ENCODE measurements around the gene TMEM184B. TPM values are rescaled to one million over a fixed set of nuclear protein-coding genes. Genes with fewer than 3 reads are reported as not detected.
A peak's percentile ranks its signal among the peaks of the same experiment; 100 is the strongest.

The TMEM184B gene
- total and polyA plus RNA-seq, 5 donors from 2014 or later = 7.2 to 31.3 (median 7.8) TPM

- H3K27ac ChIP-seq (ENCODE audit: insufficient read depth, low read length, poor library complexity, severe bottlenecking) = no peak overlapping the region
- peaks cover 6 to 27% (median 17%) of the 10 kb centered on the region in 4 donors for H3K4me1 Mint-ChIP-seq
- H3K36me3 ChIP-seq (ENCODE audit: control insufficient read depth, insufficient read depth, low read length) = no peaks in the 10 kb centered on the region
- no peaks in the 10 kb centered on the region for H3K9me3 Mint-ChIP-seq
- ATAC-seq (ENCODE audit: low read depth in 2 of 2) (no peak), DNase-seq (no peak)
- H3K27ac Mint-ChIP-seq = peak overlapping the region in 1 of 3 donors; percentile 53
- H3K36me3 Mint-ChIP-seq = peaks cover 19% of the 10 kb centered on the region
- H3K4me3 ChIP-seq (ENCODE audit: low read depth, low read length) = no peak overlapping the region
- H3K4me1 ChIP-seq (ENCODE audit: control insufficient read depth, insufficient read depth, low read length, poor library complexity, severe bottlenecking) = no peaks in the 10 kb centered on the region
- H3K9me3 ChIP-seq (ENCODE audit: control insufficient read depth in 2 of 2, low read length in 2 of 2) = no peaks in the 10 kb centered on the region
- no peaks in the 10 kb centered on the region for H3K27me3 ChIP-seq (ENCODE audit: control insufficient read depth, insufficient read depth, low read length)
- no peaks in the 10 kb centered on the region for H3K27me3 Mint-ChIP-seq
- H3K4me3 Mint-ChIP-seq = no peak overlapping the region
Measured at GRCh38 chr22:38259370-38259769, 13.4 kb downstream of the TMEM184B start.

GRCh38 chr22:38258895-38259294 lies 13.9 kb downstream of the TMEM184B start:
- Mint-ChIP-seq H3K27me3 (no peaks in the 10 kb centered on the region), H3K4me1 (peaks cover 6 to 27% (median 17%) of the 10 kb centered on the region in 4 donors), H3K4me3 (no peak overlapping the region), H3K9me3 (no peaks in the 10 kb centered on the region), H3K36me3 (peaks cover 19% of the 10 kb centered on the region), H3K27ac (peak overlapping the region in 1 of 3 donors; percentile 53)
- Histone ChIP-seq H3K4me1 (ENCODE audit: control insufficient read depth, insufficient read depth, low read length, poor library complexity, severe bottlenecking) (no peaks in the 10 kb centered on the region), H3K9me3 (ENCODE audit: control insufficient read depth in 2 of 2, low read length in 2 of 2) (no peaks in the 10 kb centered on the region), H3K4me3 (ENCODE audit: low read depth, low read length) (no peak overlapping the region), H3K27me3 (ENCODE audit: control insufficient read depth, insufficient read depth, low read length) (no peaks in the 10 kb centered on the region), H3K27ac (ENCODE audit: insufficient read depth, low read length, poor library complexity, severe bottlenecking) (no peak overlapping the region), H3K36me3 (ENCODE audit: control insufficient read depth, insufficient read depth, low read length) (no peaks in the 10 kb centered on the region)
- DNase-seq (no peak), ATAC-seq (ENCODE audit: low read depth in 2 of 2) (no peak)

GRCh38 chr22:38257650-38258250 lies 15.1 kb downstream of the TMEM184B start:
- H3K27ac ChIP-seq (ENCODE audit: insufficient read depth, low read length, poor library complexity, severe bottlenecking) = no peak overlapping the region
- ATAC-seq (ENCODE audit: low read depth in 2 of 2) = no peak
- no peak for DNase-seq
- no peaks in the 10 kb centered on the region for H3K27me3 ChIP-seq (ENCODE audit: control insufficient read depth, insufficient read depth, low read length)
- peaks cover 14% of the 10 kb centered on the region for H3K36me3 Mint-ChIP-seq
- no peaks in the 10 kb centered on the region for H3K4me1 ChIP-seq (ENCODE audit: control insufficient read depth, insufficient read depth, low read length, poor library complexity, severe bottlenecking)
- H3K4me3 ChIP-seq (ENCODE audit: low read depth, low read length) = no peak overlapping the region
- peak overlapping the region in 1 of 3 donors; percentile 63 for H3K27ac Mint-ChIP-seq
- no peaks in the 10 kb centered on the region for H3K9me3 ChIP-seq (ENCODE audit: control insufficient read depth in 2 of 2, low read length in 2 of 2)
- peaks cover 6 to 22% (median 13%) of the 10 kb centered on the region in 4 donors for H3K4me1 Mint-ChIP-seq
- no peak overlapping the region for H3K4me3 Mint-ChIP-seq
- no peaks in the 10 kb centered on the region for H3K9me3 Mint-ChIP-seq
- no peaks in the 10 kb centered on the region for H3K36me3 ChIP-seq (ENCODE audit: control insufficient read depth, insufficient read depth, low read length)
- H3K27me3 Mint-ChIP-seq = no peaks in the 10 kb centered on the region

GRCh38 chr22:38257181-38257580 lies 15.6 kb downstream of the TMEM184B start:
- no peak overlapping the region for H3K27ac Mint-ChIP-seq
- Histone ChIP-seq H3K9me3 (ENCODE audit: control insufficient read depth in 2 of 2, low read length in 2 of 2) (no peaks in the 10 kb centered on the region), H3K27me3 (ENCODE audit: control insufficient read depth, insufficient read depth, low read length) (no peaks in the 10 kb centered on the region), H3K36me3 (ENCODE audit: control insufficient read depth, insufficient read depth, low read length) (no peaks in the 10 kb centered on the region), H3K4me1 (ENCODE audit: control insufficient read depth, insufficient read depth, low read length, poor library complexity, severe bottlenecking) (no peaks in the 10 kb centered on the region), H3K4me3 (ENCODE audit: low read depth, low read length) (no peak overlapping the region), H3K27ac (ENCODE audit: insufficient read depth, low read length, poor library complexity, severe bottlenecking) (no peak overlapping the region)
- ATAC-seq (ENCODE audit: low read depth in 2 of 2) = no peak
- no peaks in the 10 kb centered on the region for H3K27me3 Mint-ChIP-seq
- H3K4me1 Mint-ChIP-seq = peaks cover 6 to 19% (median 12%) of the 10 kb centered on the region in 4 donors
- H3K9me3 Mint-ChIP-seq = no peaks in the 10 kb centered on the region
- H3K36me3 Mint-ChIP-seq = peaks cover 11% of the 10 kb centered on the region
- no peak for DNase-seq
- no peak overlapping the region for H3K4me3 Mint-ChIP-seq

- no peak overlapping the region for H3K27ac Mint-ChIP-seq
- no peaks in the 10 kb centered on the region for H3K9me3 Mint-ChIP-seq
- Histone ChIP-seq H3K4me1 (ENCODE audit: control insufficient read depth, insufficient read depth, low read length, poor library complexity, severe bottlenecking) (no peaks in the 10 kb centered on the region), H3K27me3 (ENCODE audit: control insufficient read depth, insufficient read depth, low read length) (no peaks in the 10 kb centered on the region), H3K9me3 (ENCODE audit: control insufficient read depth in 2 of 2, low read length in 2 of 2) (no peaks in the 10 kb centered on the region), H3K27ac (ENCODE audit: insufficient read depth, low read length, poor library complexity, severe bottlenecking) (no peak overlapping the region), H3K4me3 (ENCODE audit: low read depth, low read length) (no peak overlapping the region), H3K36me3 (ENCODE audit: control insufficient read depth, insufficient read depth, low read length) (no peaks in the 10 kb centered on the region)
- H3K27me3 Mint-ChIP-seq = no peaks in the 10 kb centered on the region
- no peak for ATAC-seq (ENCODE audit: low read depth in 2 of 2)
- H3K36me3 Mint-ChIP-seq = peaks cover 5% of the 10 kb centered on the region
- no peak overlapping the region for H3K4me3 Mint-ChIP-seq
- no peak for DNase-seq
- peaks cover 0 to 16% (median 9%) of the 10 kb centered on the region in 4 donors for H3K4me1 Mint-ChIP-seq
Measured at GRCh38 chr22:38255697-38256096, 17.1 kb downstream of the TMEM184B start.

- no peak for DNase-seq
- Histone ChIP-seq H3K4me1 (ENCODE audit: control insufficient read depth, insufficient read depth, low read length, poor library complexity, severe bottlenecking) (no peaks in the 10 kb centered on the region), H3K4me3 (ENCODE audit: low read depth, low read length) (no peak overlapping the region), H3K27me3 (ENCODE audit: control insufficient read depth, insufficient read depth, low read length) (no peaks in the 10 kb centered on the region), H3K27ac (ENCODE audit: insufficient read depth, low read length, poor library complexity, severe bottlenecking) (no peak overlapping the region), H3K9me3 (ENCODE audit: control insufficient read depth in 2 of 2, low read length in 2 of 2) (no peaks in the 10 kb centered on the region), H3K36me3 (ENCODE audit: control insufficient read depth, insufficient read depth, low read length) (peaks cover 10% of the 10 kb centered on the region)
- no peaks in the 10 kb centered on the region for H3K9me3 Mint-ChIP-seq
- H3K4me3 Mint-ChIP-seq = no peak overlapping the region
- H3K27ac Mint-ChIP-seq = no peak overlapping the region
- no peak for ATAC-seq (ENCODE audit: low read depth in 2 of 2)
- H3K36me3 Mint-ChIP-seq = peaks cover 17% of the 10 kb centered on the region
- peaks cover 0 to 12% (median 3%) of the 10 kb centered on the region in 4 donors for H3K4me1 Mint-ChIP-seq
- no peaks in the 10 kb centered on the region for H3K27me3 Mint-ChIP-seq
Measured at GRCh38 chr22:38251341-38251692, 21.5 kb downstream of the TMEM184B start.

GRCh38 chr22:38250643-38251340 lies 22.0 kb downstream of the TMEM184B start:
- Histone ChIP-seq H3K4me3 (ENCODE audit: low read depth, low read length) (no peak overlapping the region), H3K4me1 (ENCODE audit: control insufficient read depth, insufficient read depth, low read length, poor library complexity, severe bottlenecking) (no peaks in the 10 kb centered on the region), H3K9me3 (ENCODE audit: control insufficient read depth in 2 of 2, low read length in 2 of 2) (no peaks in the 10 kb centered on the region), H3K27ac (ENCODE audit: insufficient read depth, low read length, poor library complexity, severe bottlenecking) (no peak overlapping the region), H3K36me3 (ENCODE audit: control insufficient read depth, insufficient read depth, low read length) (peaks cover 15% of the 10 kb centered on the region), H3K27me3 (ENCODE audit: control insufficient read depth, insufficient read depth, low read length) (no peaks in the 10 kb centered on the region)
- Mint-ChIP-seq H3K4me1 (peaks cover 0 to 11% (median 2%) of the 10 kb centered on the region in 4 donors), H3K36me3 (peaks cover 17% of the 10 kb centered on the region), H3K4me3 (peak overlapping the region in 1 of 4 donors; percentile 80), H3K27ac (peak overlapping the region in 1 of 3 donors; percentile 3), H3K27me3 (no peaks in the 10 kb centered on the region), H3K9me3 (no peaks in the 10 kb centered on the region)
- no peak for DNase-seq
- no peak for ATAC-seq (ENCODE audit: low read depth in 2 of 2)

Measured in CD4-positive, CD25-positive, alpha-beta regulatory T cell (primary cell).